ENCODE results near the gene PRSS2. TPM values are rescaled to one million over a fixed set of nuclear protein-coding genes. Genes with fewer than 3 reads are reported as not detected.

PRSS2 gene
- total and polyA plus RNA-seq, 2 donors (not counting 1 experiment from before 2014, with no cell fraction given): not detected

GRCh38 chr7:142796501-142797390 is 26.0 kb downstream of the PRSS2 start:
- Histone ChIP-seq H3K4me3 (ENCODE audit: control extremely low read depth in 1 of 5, extremely low read depth in 1 of 5, insufficient read depth in 1 of 5, low read depth in 2 of 5, low read length in 4 of 5) (peak overlapping the region; percentile 45 to 93 (median 90)), H4K20me1 (ENCODE audit: control insufficient read depth, insufficient read depth, low read length, poor library complexity, severe bottlenecking) (no peaks in the 10 kb centered on the region), H3K36me3 (replicated peaks in 1 of 2; ENCODE audit: control extremely low read depth in 1 of 2, control insufficient read depth in 1 of 2, extremely low read depth in 1 of 2, insufficient read depth in 2 of 2, low read length in 1 of 2) (peaks cover 2 to 16% of the 10 kb centered on the region in 2 experiments), H3K27me3 (replicated peaks in 1 of 4; ENCODE audit: control extremely low read depth in 1 of 4, control insufficient read depth in 3 of 4, insufficient read depth in 4 of 4, low read length in 3 of 4) (no peaks in the 10 kb centered on the region), H3K4me2 (replicated peaks; ENCODE audit: low read depth, low read length, poor library complexity, severe bottlenecking) (peak overlapping the region; percentile 83), H3K4me1 (ENCODE audit: control insufficient read depth in 2 of 2, insufficient read depth in 2 of 2, low read length in 2 of 2) (peaks cover 62 to 81% of the 10 kb centered on the region in 2 donors), H3K9me3 (ENCODE audit: control extremely low read depth in 1 of 3, control insufficient read depth in 2 of 3, insufficient read depth in 1 of 3, low read length in 2 of 3) (no peaks in the 10 kb centered on the region), H2AFZ (ENCODE audit: insufficient read depth, low read depth, low read length, poor library complexity, severe bottlenecking) (peak overlapping the region; percentile 71), H3K9ac (ENCODE audit: low read length) (peak overlapping the region; percentile 91), H3K79me2 (ENCODE audit: control insufficient read depth, insufficient read depth, low read length) (peaks cover 60% of the 10 kb centered on the region), H3K27ac (ENCODE audit: low read length in 2 of 2) (peak overlapping the region; percentile 94 to 99)
- ATAC-seq (ENCODE audit: low read depth) (peak; percentile 40), DNase-seq (peak; percentile 54)
- Mint-ChIP-seq H3K9me3 (ENCODE audit: insufficient read depth) (no peaks in the 10 kb centered on the region), H3K27me3 (no peaks in the 10 kb centered on the region), H3K4me1 (peaks cover 81% of the 10 kb centered on the region), H3K4me3 (peak overlapping the region; percentile 100), H3K27ac (peak overlapping the region; percentile 100)
- intact Hi-C loops (cut with micrococcal nuclease): no loop called here
- POLR2A ChIA-PET: interaction anchor here (0.6 to 18.8 kb wide), 10 partner anchors 11 to 529 kb away, joined by 3 to 961 read pairs (median 7); partner anchors contain the start of genes CASP2, EPHB6 and GSTK1
- CTCF ChIA-PET: interaction anchor here (0.8 to 32.8 kb wide), 10 partner anchors 8 to 84 kb away, joined by 3 to 1138 read pairs (median 7); partner anchors contain the start of genes EPHB6 and PRSS2
- 6% methylated on average over 73 of the region's 74 CpGs for WGBS (ENCODE audit: insufficient coverage)
- TF ChIP-seq CTCF (IDR thresholded peaks at IDR 0.05): no peak
